Measurements from ENCODE around the gene MED15.
"Not testable (repeated sequence)": the region's sequence is repeated elsewhere in the genome, so short reads cannot be mapped to it uniquely, and the experiment has no call there.

MED15 gene

DNA sequence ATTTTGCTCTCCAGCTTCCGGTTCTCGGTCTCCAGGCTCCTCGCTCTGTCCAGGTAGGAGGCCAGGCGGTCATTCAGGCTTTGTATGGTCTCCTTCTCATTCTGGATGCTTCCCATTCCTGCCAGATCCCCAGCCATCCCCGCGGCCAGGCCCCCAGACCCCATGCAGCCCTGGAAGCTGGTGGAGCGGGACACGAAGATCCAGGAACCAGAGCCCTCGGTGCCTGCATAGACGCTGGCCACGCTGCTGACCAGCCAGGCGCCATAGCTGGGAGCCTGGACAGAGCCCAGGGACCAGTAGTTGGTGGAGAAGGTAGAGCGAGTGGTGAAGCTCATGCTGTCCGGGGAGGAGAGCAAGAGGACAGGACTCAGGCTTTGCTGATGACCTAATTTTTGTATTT lies 23.6 kb upstream of the MED15 start:
- DNase-seq = no peak

GRCh38 chr22:20484948-20485683 lies 22.3 kb upstream of the MED15 start:
- no peak for DNase-seq

GRCh38 chr22:20486229-20486628 lies 21.2 kb upstream of the MED15 start:
- no peak for DNase-seq

DNA sequence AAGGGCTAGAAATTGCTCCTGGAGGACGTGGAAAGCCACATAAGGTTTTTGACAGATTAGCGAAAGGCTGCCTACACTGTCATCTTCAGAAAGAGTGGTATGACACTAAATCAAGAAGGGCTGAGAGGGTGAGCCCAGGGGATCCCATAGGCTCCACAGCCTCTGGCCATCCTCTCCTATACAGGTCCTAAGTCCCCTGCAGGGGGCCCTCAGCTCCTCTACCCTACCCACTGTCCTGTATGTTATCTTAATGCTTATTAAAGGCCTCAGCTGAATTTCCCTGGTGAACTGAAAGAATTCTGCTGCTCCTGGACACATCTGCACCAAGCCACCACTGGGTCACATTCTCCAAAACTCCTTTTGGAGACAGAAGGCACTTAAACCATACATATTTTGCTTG lies 19.7 kb upstream of the MED15 start:
- DNase-seq = no peak

- DNase-seq = no peak
These were observed 18.5 kb upstream of the MED15 start for GRCh38 chr22:20488946-20489345.

- no peak for DNase-seq
These were observed 17.0 kb upstream of the MED15 start for GRCh38 chr22:20490183-20490940.

DNA sequence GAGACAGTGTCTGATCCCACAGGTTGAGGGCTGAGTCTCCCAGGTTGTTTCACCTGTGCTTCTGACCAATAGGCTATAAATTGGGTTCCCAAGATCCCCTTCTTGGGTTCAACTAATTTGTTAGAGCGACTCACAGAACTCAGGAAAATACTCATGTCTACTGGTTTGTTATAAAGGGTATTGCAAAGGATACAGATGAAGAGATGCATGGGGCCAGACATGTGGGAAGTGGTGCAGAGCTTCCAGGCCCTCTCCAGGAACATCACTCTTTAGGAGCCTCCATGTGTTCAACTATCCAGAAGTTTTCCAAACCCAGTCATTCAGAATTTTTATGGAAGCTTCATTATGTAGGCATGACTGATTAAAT lies 16.5 kb upstream of the MED15 start:
- DNase-seq = no peak

DNA sequence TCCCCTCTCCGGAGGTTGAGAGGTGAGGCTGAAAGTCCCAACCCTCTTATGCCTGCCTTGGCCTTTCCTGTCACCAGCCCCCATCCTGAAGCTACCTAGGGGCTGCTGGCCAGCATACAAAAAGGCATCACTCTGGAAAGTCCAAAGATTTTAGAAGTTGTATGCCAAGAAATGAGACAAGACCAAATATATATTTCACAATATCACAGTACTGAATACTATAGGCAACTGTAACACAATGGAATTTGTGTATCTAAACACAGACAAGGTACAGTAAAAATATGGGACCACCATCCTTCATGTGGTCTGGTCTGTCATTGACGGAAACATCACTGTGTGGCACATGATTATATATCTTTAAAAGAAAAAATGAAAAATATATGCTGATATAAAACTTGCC lies 16.1 kb upstream of the MED15 start:
- no peak for DNase-seq

DNA sequence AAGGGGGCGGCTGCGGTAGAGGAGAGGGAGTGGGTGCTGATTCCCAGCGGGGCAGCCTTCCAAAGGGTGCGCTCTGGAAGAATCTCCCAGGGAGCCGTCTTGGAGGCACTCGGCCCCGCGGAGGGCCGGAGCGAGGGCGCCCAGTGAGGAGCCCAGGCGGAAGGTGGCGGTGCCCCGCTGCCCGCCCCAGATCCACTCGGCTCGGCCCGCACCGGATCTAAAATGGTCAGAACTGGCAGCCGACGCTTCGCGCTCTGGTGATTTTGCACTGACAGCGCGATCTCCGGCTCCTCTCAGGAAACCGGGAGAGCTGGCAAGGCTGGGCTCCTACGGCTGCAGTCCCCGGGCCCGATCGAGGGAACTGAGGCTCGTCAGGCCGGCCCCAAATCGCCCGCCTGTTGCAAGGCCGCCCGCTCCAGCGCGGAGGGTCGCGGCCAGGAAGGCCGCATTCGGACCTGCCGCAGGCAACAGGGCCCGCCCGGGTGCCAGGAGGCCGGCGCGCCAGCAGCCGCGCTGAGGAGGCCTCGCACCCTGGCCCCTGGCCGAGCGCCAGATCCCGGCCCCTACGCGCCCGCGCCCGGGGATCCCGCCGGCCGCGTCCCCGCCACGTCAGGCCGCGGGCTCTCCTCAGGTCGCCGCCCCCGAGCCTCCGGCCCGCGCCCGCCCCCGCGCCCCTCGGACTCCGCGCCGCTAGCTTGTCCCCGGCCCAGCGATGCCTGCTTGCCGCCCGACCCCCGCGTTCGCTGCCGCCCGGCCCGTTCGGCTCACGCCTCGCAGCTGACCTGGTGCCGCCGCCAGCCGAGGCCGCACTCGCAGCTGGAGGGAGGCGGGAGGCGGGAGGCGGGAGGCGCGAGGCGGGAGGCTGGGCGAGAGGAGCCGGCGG lies 12.2 kb upstream of the MED15 start, which contains the start of gene KLHL22:
KLHL22 (minus strand) TSS at position 818 of the 883 bp plus-strand sequence. CDS start 6,584 bp downstream, outside the sequence.
- DNase-seq = peak; percentile 77

DNA sequence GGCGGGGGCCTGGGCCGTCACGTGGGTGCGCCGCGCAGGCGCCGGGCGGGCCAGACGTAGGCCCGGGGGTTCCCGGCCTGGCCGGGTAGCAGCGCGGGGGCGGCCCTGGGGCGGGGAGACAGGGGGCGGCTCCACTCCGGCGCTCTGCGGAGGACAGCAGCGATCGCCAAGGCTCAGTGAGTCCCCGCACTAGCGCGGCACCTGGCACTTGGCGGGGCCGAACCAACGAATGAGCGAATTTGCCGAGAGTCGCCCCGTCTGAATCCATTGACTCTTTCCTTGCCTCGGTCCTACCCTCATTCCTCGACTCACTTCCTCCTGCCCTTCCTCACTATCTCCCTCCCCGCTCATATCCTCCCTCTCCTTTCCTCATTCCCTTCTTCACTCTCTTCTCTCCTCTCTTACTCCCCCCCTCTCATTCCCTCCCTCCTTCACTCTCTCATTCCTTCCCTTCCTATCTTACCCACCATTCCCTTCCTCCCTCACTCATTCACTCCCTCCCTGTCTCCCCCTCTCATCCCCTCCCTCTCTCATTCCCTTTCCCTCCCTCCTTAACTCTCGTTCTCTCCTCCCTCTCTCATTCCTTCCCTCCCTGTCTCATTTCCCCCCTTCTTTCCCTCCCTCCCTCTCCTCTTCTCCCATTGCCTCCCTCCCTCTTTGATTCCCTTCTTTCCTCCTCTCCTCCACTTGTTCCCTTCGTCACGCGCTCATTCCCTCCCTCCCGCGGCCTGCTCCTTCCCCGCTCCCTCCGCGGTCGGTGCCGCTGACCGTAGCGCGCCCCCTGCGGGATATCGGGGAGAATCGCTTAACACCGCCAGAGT lies 11.3 kb upstream of the MED15 start:
- DNase-seq = peak; percentile 91

DNA sequence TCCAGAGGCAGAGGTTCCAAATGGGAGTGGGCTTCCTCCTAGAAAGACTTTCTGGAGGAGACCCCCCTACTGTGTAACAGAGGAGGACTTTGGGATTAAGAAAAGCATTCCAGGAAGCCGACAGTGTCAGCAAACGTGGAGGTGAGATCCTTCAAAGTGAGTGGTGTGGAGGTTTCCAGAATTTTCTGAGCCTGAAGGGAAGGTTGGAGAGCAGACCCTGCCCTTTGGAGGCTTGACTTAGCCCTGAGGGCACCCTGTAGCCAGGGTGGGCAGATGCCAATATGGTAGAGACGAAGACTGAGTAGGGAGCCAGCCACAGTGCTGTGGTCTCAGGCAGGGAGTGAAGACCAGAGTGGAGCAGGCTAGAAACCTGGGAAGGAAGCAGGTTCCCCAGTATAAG lies 10.0 kb upstream of the MED15 start:
- DNase-seq = no peak

GRCh38 chr22:20498913-20499312 lies 8.5 kb upstream of the MED15 start:
- DNase-seq = no peak

DNA sequence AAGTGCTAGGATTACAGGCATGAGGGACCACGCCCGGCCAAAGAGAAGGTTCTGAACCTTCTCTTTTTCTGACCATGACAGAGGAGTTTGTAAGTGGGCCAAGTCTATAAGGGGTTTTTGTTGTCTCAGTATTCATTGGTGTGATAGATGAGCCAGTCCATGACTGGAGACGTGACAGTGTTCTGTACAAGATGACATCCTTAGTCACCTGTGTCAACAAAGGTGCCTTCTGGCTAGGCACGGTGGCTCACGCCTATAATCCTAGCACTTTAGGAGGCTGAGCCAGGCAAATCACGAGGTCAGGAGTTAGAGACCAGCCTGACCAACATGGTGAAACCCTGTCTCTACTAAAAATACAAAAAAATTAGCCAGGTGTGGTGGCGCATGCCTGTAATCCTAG lies 7.6 kb upstream of the MED15 start:
- no peak for DNase-seq

GRCh38 chr22:20503816-20504215 lies 3.6 kb upstream of the MED15 start:
- no peak for DNase-seq

GRCh38 chr22:20504293-20504922 lies 3.0 kb upstream of the MED15 start:
- DNase-seq = not testable (repeated sequence)

- DNase-seq = no peak
These were observed 712 bp upstream of the MED15 start for GRCh38 chr22:20506543-20507252.

DNA sequence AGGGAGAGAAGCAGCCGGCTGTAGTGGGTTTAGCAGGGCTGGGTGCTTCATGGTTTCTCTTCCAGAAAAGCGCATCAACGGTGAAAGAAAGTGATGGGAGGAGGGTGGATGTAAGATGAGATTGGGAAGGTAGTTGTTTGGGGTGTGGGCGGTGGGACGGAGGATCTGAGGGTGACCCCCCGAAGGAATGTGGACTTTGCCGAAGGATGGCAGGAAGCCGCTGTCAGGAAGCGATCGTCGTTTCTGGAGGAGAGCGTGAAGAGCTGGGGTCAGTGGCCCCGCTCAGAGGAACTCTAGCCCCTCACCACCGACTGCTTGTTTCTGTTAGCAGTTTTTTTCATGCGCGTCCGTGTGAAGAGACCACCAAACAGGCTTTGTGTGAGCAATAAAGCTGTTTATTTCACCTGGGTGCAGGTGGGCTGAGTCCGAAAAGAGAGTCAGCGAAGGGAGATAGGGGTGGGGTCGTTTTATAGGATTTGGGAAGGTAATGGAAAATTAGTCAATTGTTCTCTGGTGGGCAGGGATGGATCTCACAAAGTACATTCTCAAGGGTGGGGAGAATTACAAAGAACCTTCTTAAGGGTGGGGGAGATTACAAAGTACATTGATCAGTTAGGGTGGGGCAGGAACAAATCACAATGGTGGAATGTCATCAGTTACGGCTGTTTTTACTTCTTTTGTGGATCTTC lies 801 bp downstream of the MED15 start:
- DNase-seq = not testable (repeated sequence)

GRCh38 chr22:20508815-20509271 lies 1.4 kb downstream of the MED15 start:
- no peak for DNase-seq

- DNase-seq = no peak
These were observed 2.1 kb downstream of the MED15 start for GRCh38 chr22:20509344-20510047.

Measured in NCI-H774 (cell line).